H9 (cell line): ENCODE measurements around the gene SERPINA9. TPM values are rescaled to one million over a fixed set of nuclear protein-coding genes. Genes with fewer than 3 reads are reported as not detected.

Experiments
- DNase-seq: peaks from one replicate; pipeline ENCODE4 v3.0.0-alpha.2; 2017
- H2AFZ ChIP-seq: one replicate; pipeline ENCODE4 v1.6.1; 2013; ENCODE audit warnings: mild to moderate bottlenecking, low read length, control low read depth, moderate library complexity
- H2AK5ac ChIP-seq: 2 replicates; pipeline ENCODE4 v1.6.1; 2013; ENCODE audit warnings: low read length, control low read depth, mixed read lengths; ENCODE audit not compliant: insufficient read length
- H2BK120ac ChIP-seq: one replicate; pipeline ENCODE4 v1.6.1; 2013; ENCODE audit warnings: low read depth, mild to moderate bottlenecking, low read length, control low read depth, inconsistent platforms; ENCODE audit not compliant: poor library complexity, severe bottlenecking
- H2BK12ac ChIP-seq: 2 replicates; pipeline ENCODE4 v1.6.1; 2013; ENCODE audit warnings: low read length, control low read depth, mixed read lengths, low read depth; ENCODE audit not compliant: insufficient read length
- H2BK15ac ChIP-seq: 2 replicates; pipeline ENCODE4 v1.6.1; 2013; ENCODE audit warnings: low read depth, low read length, control low read depth
- H2BK20ac ChIP-seq: one replicate; pipeline ENCODE4 v1.6.1; 2013; ENCODE audit warnings: low read depth, mild to moderate bottlenecking, low read length, control low read depth, inconsistent platforms; ENCODE audit not compliant: poor library complexity, severe bottlenecking
- H2BK5ac ChIP-seq: 2 replicates; pipeline ENCODE4 v1.6.1; 2013; ENCODE audit warnings: low read length, control low read depth, mixed read lengths; ENCODE audit not compliant: insufficient read length
- H3K14ac ChIP-seq: 2 replicates; pipeline ENCODE4 v1.6.1; 2013; ENCODE audit warnings: low read length, control low read depth; ENCODE audit not compliant: insufficient read depth
- H3K18ac ChIP-seq: 2 replicates; pipeline ENCODE4 v1.6.1; 2013; ENCODE audit warnings: low read depth, mild to moderate bottlenecking, mixed read lengths, low read length, control low read depth; ENCODE audit not compliant: insufficient read length
- H3K23ac ChIP-seq: 2 replicates; pipeline ENCODE4 v1.6.1; 2013; ENCODE audit warnings: low read length, control low read depth, mixed read lengths, low read depth; ENCODE audit not compliant: insufficient read length
- H3K23me2 ChIP-seq: 2 replicates; pipeline ENCODE4 v1.6.1; 2013; ENCODE audit warnings: low read depth, mild to moderate bottlenecking, mixed read lengths, low read length, control low read depth; ENCODE audit not compliant: insufficient read length, poor library complexity, severe bottlenecking
- H3K27ac ChIP-seq: 2 replicates; pipeline ENCODE4 v1.5.1; 2013; ENCODE audit warnings: low read length, control low read depth, mixed read lengths, low read depth; ENCODE audit not compliant: insufficient read length
- H3K27me3 ChIP-seq: 2 replicates; pipeline ENCODE4 v1.6.1; 2013; ENCODE audit warnings: low read length, control low read depth, inconsistent platforms; ENCODE audit not compliant: insufficient read depth
- H3K4ac ChIP-seq: 2 replicates; pipeline ENCODE4 v1.6.1; 2013; ENCODE audit warnings: low read depth, mild to moderate bottlenecking, control low read depth, inconsistent platforms, low read length, moderate library complexity
- H3K4me1 ChIP-seq: 2 replicates; pipeline ENCODE4 v1.6.1; 2013; ENCODE audit warnings: low read length, control low read depth, inconsistent platforms; ENCODE audit not compliant: insufficient read depth
- H3K4me2 ChIP-seq: 2 replicates; pipeline ENCODE4 v1.6.1; 2013; ENCODE audit warnings: low read length, control low read depth, mixed read lengths; ENCODE audit not compliant: insufficient read length, insufficient read depth
- H3K56ac ChIP-seq: 2 replicates; pipeline ENCODE4 v1.6.1; 2013; ENCODE audit warnings: low read depth, mild to moderate bottlenecking, mixed read lengths, low read length, control low read depth; ENCODE audit not compliant: insufficient read length
- H3K79me1 ChIP-seq: 2 replicates; pipeline ENCODE4 v1.6.1; 2013; ENCODE audit warnings: low read depth, mild to moderate bottlenecking, moderate library complexity, low read length, control low read depth, inconsistent platforms; ENCODE audit not compliant: insufficient read depth, poor library complexity, severe bottlenecking
- H3K79me2 ChIP-seq: 2 replicates; pipeline ENCODE4 v1.6.1; 2013; ENCODE audit warnings: low read length, control low read depth, inconsistent platforms; ENCODE audit not compliant: insufficient read depth
- H3K9ac ChIP-seq: 2 replicates; pipeline ENCODE4 v1.6.1; 2013; ENCODE audit warnings: low read length, control low read depth, mixed read lengths; ENCODE audit not compliant: insufficient read length; ENCODE audit errors: extremely low read depth
- H3K9me3 ChIP-seq: one replicate; pipeline ENCODE4 v1.6.1; 2013; ENCODE audit warnings: low read depth, low read length, inconsistent platforms; ENCODE audit not compliant: control insufficient read depth
- H3T11ph ChIP-seq: one replicate; pipeline ENCODE4 v1.6.1; 2013; ENCODE audit warnings: mild to moderate bottlenecking, low read length, control low read depth, inconsistent platforms
- H4K20me1 ChIP-seq: one replicate; pipeline ENCODE4 v1.6.1; 2013; ENCODE audit not compliant: control insufficient read depth, insufficient read length, insufficient read depth
- H4K5ac ChIP-seq: 2 replicates; pipeline ENCODE4 v1.6.1; 2013; ENCODE audit warnings: low read depth, mild to moderate bottlenecking, mixed read lengths, low read length, control low read depth; ENCODE audit not compliant: insufficient read length
- H4K8ac ChIP-seq: replicated peaks from 2 replicates; pipeline ENCODE4 v1.6.1; 2013; ENCODE audit warnings: low read length, control low read depth, mixed read lengths, low read depth; ENCODE audit not compliant: insufficient read length
- H4K91ac ChIP-seq: 2 replicates; pipeline ENCODE4 v1.6.1; 2013; ENCODE audit warnings: low read depth, mild to moderate bottlenecking, moderate library complexity, mixed read lengths, low read length, control low read depth; ENCODE audit not compliant: insufficient read length
- H3K27ac Mint-ChIP-seq, 3 experiments: 2 replicates in 2 of 3; 3 replicates in 1 of 3; pipeline ENCODE4 v1.8.0; 2020 to 2021; ENCODE audit warnings: mixed read lengths in 3 of 3, mild to moderate bottlenecking in 1 of 3, moderate library complexity in 1 of 3
- H3K27me3 Mint-ChIP-seq: 2 replicates; pipeline ENCODE4 v1.8.0; 2021; ENCODE audit warnings: low read depth, mild to moderate bottlenecking, moderate library complexity, mixed read lengths
- H3K36me3 Mint-ChIP-seq, 3 experiments: 2 replicates in 2 of 3; 3 replicates in 1 of 3; pipeline ENCODE4 v1.8.0; 2020 to 2021; ENCODE audit warnings: low read depth in 3 of 3, mixed read lengths in 3 of 3; ENCODE audit not compliant: insufficient read depth in 1 of 3
- H3K4me1 Mint-ChIP-seq, 2 experiments: 2 replicates each; pipeline ENCODE4 v1.8.0; 2020; ENCODE audit warnings: mixed read lengths in 2 of 2
- H3K4me3 Mint-ChIP-seq, 2 experiments: 2 replicates in 1 of 2; 3 replicates in 1 of 2; pipeline ENCODE4 v1.8.0; 2020 to 2021; ENCODE audit warnings: mild to moderate bottlenecking in 2 of 2, mixed read lengths in 2 of 2, moderate library complexity in 1 of 2
- H3K9me3 Mint-ChIP-seq, 2 experiments: 2 replicates in 1 of 2; 3 replicates in 1 of 2; pipeline ENCODE4 v1.8.0; 2020; ENCODE audit warnings: mild to moderate bottlenecking in 2 of 2, mixed read lengths in 2 of 2, moderate library complexity in 1 of 2
- WGBS: extraction: QIAGEN DNeasy Blood & Tissue Kit; methylation state at CpG from one replicate; pipeline ENCODE4 v1.1.7; 2013; ENCODE audit warnings: missing lambda C conversion rate, low lambda C conversion rate, mixed read lengths; ENCODE audit not compliant: insufficient read length; ENCODE audit errors: extremely low coverage; 5-methylcytosine and 5-hydroxymethylcytosine counted together
- total RNA-seq: library from RNA; stranded (reverse); gene quantifications from 2 replicates; pipeline ENCODE4 v1.2.1, GENCODE V29; 2021
- TF ChIP-seq, protein P1 (sequence below): fragments of 200-600 bp; sonication (generic); conservative IDR thresholded peaks from 3 replicates; pipeline ENCODE4 v1.8.0; 2021; ENCODE audit warnings: antibody characterized with exemption, mild to moderate bottlenecking

SERPINA9 gene
- total RNA-seq, 1 experiment from 2014 or later = not detected

- Mint-ChIP-seq H3K9me3 (peaks cover 22 to 23% of the 10 kb centered on the region in 2 experiments), H3K27me3 (peaks cover 10% of the 10 kb centered on the region), H3K4me1 (no peaks in the 10 kb centered on the region; a peak in 1 of 4 replicates), H3K4me3 (no peak overlapping the region), H3K27ac (no peak overlapping the region), H3K36me3 (peaks cover 4 to 18% (median 10%) of the 10 kb centered on the region in 3 experiments; a peak in 5 of 7 replicates)
- TF ChIP-seq, protein P1, sequence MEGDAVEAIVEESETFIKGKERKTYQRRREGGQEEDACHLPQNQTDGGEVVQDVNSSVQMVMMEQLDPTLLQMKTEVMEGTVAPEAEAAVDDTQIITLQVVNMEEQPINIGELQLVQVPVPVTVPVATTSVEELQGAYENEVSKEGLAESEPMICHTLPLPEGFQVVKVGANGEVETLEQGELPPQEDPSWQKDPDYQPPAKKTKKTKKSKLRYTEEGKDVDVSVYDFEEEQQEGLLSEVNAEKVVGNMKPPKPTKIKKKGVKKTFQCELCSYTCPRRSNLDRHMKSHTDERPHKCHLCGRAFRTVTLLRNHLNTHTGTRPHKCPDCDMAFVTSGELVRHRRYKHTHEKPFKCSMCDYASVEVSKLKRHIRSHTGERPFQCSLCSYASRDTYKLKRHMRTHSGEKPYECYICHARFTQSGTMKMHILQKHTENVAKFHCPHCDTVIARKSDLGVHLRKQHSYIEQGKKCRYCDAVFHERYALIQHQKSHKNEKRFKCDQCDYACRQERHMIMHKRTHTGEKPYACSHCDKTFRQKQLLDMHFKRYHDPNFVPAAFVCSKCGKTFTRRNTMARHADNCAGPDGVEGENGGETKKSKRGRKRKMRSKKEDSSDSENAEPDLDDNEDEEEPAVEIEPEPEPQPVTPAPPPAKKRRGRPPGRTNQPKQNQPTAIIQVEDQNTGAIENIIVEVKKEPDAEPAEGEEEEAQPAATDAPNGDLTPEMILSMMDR = no peak
- Histone ChIP-seq H4K5ac (no peak overlapping the region), H2BK5ac (no peak overlapping the region), H3K27ac (no peak overlapping the region), H3K14ac (no peak overlapping the region), H3K79me1 (no peaks in the 10 kb centered on the region), H3K9me3 (no peaks in the 10 kb centered on the region), H2BK20ac (no peak overlapping the region), H3K23ac (no peak overlapping the region), H3K4me1 (no peaks in the 10 kb centered on the region), H4K20me1 (no peaks in the 10 kb centered on the region), H3K9ac (no peak overlapping the region), H3K4me2 (no peak overlapping the region), H4K8ac (no peak overlapping the region), H3K4ac (no peak overlapping the region), H3K27me3 (no peaks in the 10 kb centered on the region; the same call in 1 of the 2 replicates), H3K56ac (no peak overlapping the region), H3K18ac (peak overlapping the region; percentile 18), H3T11ph (no peak overlapping the region), H2BK15ac (no peak overlapping the region), H2BK120ac (no peak overlapping the region), H2BK12ac (no peak overlapping the region), H3K79me2 (no peaks in the 10 kb centered on the region), H2AK5ac (no peak overlapping the region), H3K23me2 (no peaks in the 10 kb centered on the region), H2AFZ (no peak overlapping the region), H4K91ac (no peak overlapping the region)
- WGBS = no CpG with 5 or more reads among the region's 7 CpGs
- peak; percentile 46 for DNase-seq
These were observed 1.4 kb downstream of the SERPINA9 start for GRCh38 chr14:94474581-94475031.
